Small intestine (tissue), 7 donors: ENCODE data around the gene CASQ2. TPM values are rescaled to one million over a fixed set of nuclear protein-coding genes. Genes with fewer than 3 reads are reported as not detected.

Source experiments
- DNase-seq, 2 donors: peaks; one replicate each; pipeline versions ENCODE4 v3.0.0 to v3.0.0-alpha.2; 2013
- FAIRE-seq: peaks from 2 replicates; lab custom pipeline; 2012; peaks lifted over from hg19 to GRCh38; lab: Jason Lieb, UNC
- H3K27ac ChIP-seq, 3 donors: one replicate each; pipeline ENCODE4 v1.5.1; 2013; ENCODE audit warnings: low read length in 2 of 3, mild to moderate bottlenecking in 2 of 3, control low read depth in 1 of 3, inconsistent platforms in 1 of 3, low read depth in 1 of 3, moderate library complexity in 1 of 3
- H3K27me3 ChIP-seq, 3 donors: one replicate each; pipeline ENCODE4 v1.6.1; 2013; ENCODE audit warnings: low read length in 3 of 3, inconsistent platforms in 1 of 3; ENCODE audit not compliant: control insufficient read depth in 3 of 3, insufficient read depth in 3 of 3
- H3K36me3 ChIP-seq, 3 donors: one replicate each; pipeline ENCODE4 v1.6.1; 2013; ENCODE audit warnings: low read length in 3 of 3, inconsistent platforms in 1 of 3, low read depth in 1 of 3, mild to moderate bottlenecking in 1 of 3, moderate library complexity in 1 of 3; ENCODE audit not compliant: control insufficient read depth in 3 of 3, insufficient read depth in 2 of 3
- H3K4me1 ChIP-seq, 3 donors: one replicate each; pipeline ENCODE4 v1.6.1; 2013; ENCODE audit warnings: low read length in 2 of 3, inconsistent platforms in 1 of 3, low read depth in 1 of 3, mild to moderate bottlenecking in 1 of 3, moderate library complexity in 1 of 3; ENCODE audit not compliant: control insufficient read depth in 3 of 3, insufficient read depth in 2 of 3
- H3K4me3 ChIP-seq, 3 donors: one replicate each; pipeline ENCODE4 v1.5.1; 2013; ENCODE audit warnings: low read length in 3 of 3, control low read depth in 1 of 3, inconsistent platforms in 1 of 3, low read depth in 1 of 3, mild to moderate bottlenecking in 1 of 3, moderate library complexity in 1 of 3
- H3K9me3 ChIP-seq, 2 donors: one replicate each; pipeline ENCODE4 v1.6.1; 2013; ENCODE audit warnings: low read depth in 1 of 2, low read length in 1 of 2; ENCODE audit not compliant: control insufficient read depth in 2 of 2, insufficient read depth in 1 of 2
- WGBS, 3 donors: extraction: QIAGEN DNeasy Blood & Tissue Kit; methylation state at CpG; one replicate each; pipeline ENCODE4 v1.1.7; 2013; 5-methylcytosine and 5-hydroxymethylcytosine counted together
- polyA plus RNA-seq, 4 donors: library from polyadenylated mRNA; stranded (reverse) in 3 of 4; unstranded in 1 of 4; fragments of 200-250 nt in 3 of 4; fragments of 120-200 nt in 1 of 4; gene quantifications; one replicate each; pipeline versions ENCODE4 v1.2.1 to v1.2.3, GENCODE V29; 2013
- donor health status: healthy with polysubstance abuse.
- donor health status: control.
- donor health status: control.
- donor health status: Bipolar disorder and iron deficiency.
- donor health status: healthy.

CASQ2 gene
- polyA plus RNA-seq, 4 donors = 0.22 to 5.9 (median 1.9) TPM

- H3K27ac ChIP-seq = no peak overlapping the region
- H3K9me3 ChIP-seq = no peaks in the 10 kb centered on the region
- 36 to 50% (median 36%) methylated on average over 8 of the region's 8 CpGs for WGBS, 3 donors
- H3K27me3 ChIP-seq = peaks cover 0 to 3% (median 0%) of the 10 kb centered on the region in 3 donors
- peak; percentile 31 to 54 for DNase-seq
- peaks cover 0 to 10% (median 0%) of the 10 kb centered on the region in 3 donors for H3K4me1 ChIP-seq
- no peaks in the 10 kb centered on the region for H3K36me3 ChIP-seq
- FAIRE-seq = no peak
- H3K4me3 ChIP-seq = no peak overlapping the region
Observed at GRCh38 chr1:115706587-115707425, 61.7 kb downstream of the CASQ2 start.

GRCh38 chr1:115705963-115706362, 62.6 kb downstream of the CASQ2 start:
- H3K27ac ChIP-seq = no peak overlapping the region
- no peaks in the 10 kb centered on the region for H3K36me3 ChIP-seq
- no peak for DNase-seq
- H3K4me3 ChIP-seq = no peak overlapping the region
- FAIRE-seq = no peak
- peaks cover 0 to 3% (median 0%) of the 10 kb centered on the region in 3 donors for H3K4me1 ChIP-seq
- peaks cover 0 to 3% (median 0%) of the 10 kb centered on the region in 3 donors for H3K27me3 ChIP-seq
- no peaks in the 10 kb centered on the region for H3K9me3 ChIP-seq
- WGBS, 3 donors = 84 to 94% (median 93%) methylated on average over 9 of the region's 9 CpGs

- no peak for DNase-seq
- no peaks in the 10 kb centered on the region for H3K27me3 ChIP-seq
- no peaks in the 10 kb centered on the region for H3K4me1 ChIP-seq
- H3K27ac ChIP-seq = no peak overlapping the region
- FAIRE-seq = no peak
- WGBS, 3 donors = 80 to 81% (median 81%) methylated on average over 12 of the region's 12 CpGs
- no peak overlapping the region for H3K4me3 ChIP-seq
- H3K9me3 ChIP-seq = no peaks in the 10 kb centered on the region
- no peaks in the 10 kb centered on the region for H3K36me3 ChIP-seq
Observed at GRCh38 chr1:115705085-115705951, 63.2 kb downstream of the CASQ2 start.

GRCh38 chr1:115702959-115703358, 65.6 kb downstream of the CASQ2 start:
- Histone ChIP-seq H3K36me3 (peaks cover 0 to 2% (median 0%) of the 10 kb centered on the region in 3 donors), H3K9me3 (no peaks in the 10 kb centered on the region), H3K4me1 (no peaks in the 10 kb centered on the region), H3K4me3 (no peak overlapping the region), H3K27me3 (no peaks in the 10 kb centered on the region), H3K27ac (no peak overlapping the region)
- no peak for FAIRE-seq
- WGBS, 3 donors = 45 to 56% (median 55%) methylated on average over 3 of the region's 3 CpGs
- DNase-seq = no peak

GRCh38 chr1:115701090-115701489, 67.4 kb downstream of the CASQ2 start:
- WGBS, 3 donors = 77 to 91% (median 86%) methylated on average over 3 of the region's 3 CpGs
- H3K27me3 ChIP-seq = no peaks in the 10 kb centered on the region
- peaks cover 0 to 2% (median 0%) of the 10 kb centered on the region in 3 donors for H3K36me3 ChIP-seq
- H3K9me3 ChIP-seq = no peaks in the 10 kb centered on the region
- FAIRE-seq (no peak), DNase-seq (no peak)
- no peaks in the 10 kb centered on the region for H3K4me1 ChIP-seq
- H3K4me3 ChIP-seq = no peak overlapping the region
- H3K27ac ChIP-seq = no peak overlapping the region

GRCh38 chr1:115697619-115698018, 70.9 kb downstream of the CASQ2 start:
- H3K9me3 ChIP-seq = no peaks in the 10 kb centered on the region
- no peak for DNase-seq
- no peaks in the 10 kb centered on the region for H3K27me3 ChIP-seq
- H3K4me3 ChIP-seq = no peak overlapping the region
- WGBS, 3 donors = 58 to 79% (median 64%) methylated on average over 1 of the region's 1 CpG
- H3K4me1 ChIP-seq = no peaks in the 10 kb centered on the region
- H3K36me3 ChIP-seq = peaks cover 0 to 2% (median under 1%) of the 10 kb centered on the region in 3 donors
- H3K27ac ChIP-seq = no peak overlapping the region
- no peak for FAIRE-seq

GRCh38 chr1:115694805-115695204, 73.7 kb downstream of the CASQ2 start:
- DNase-seq (no peak), FAIRE-seq (no peak)
- Histone ChIP-seq H3K4me3 (no peak overlapping the region), H3K27me3 (no peaks in the 10 kb centered on the region), H3K27ac (no peak overlapping the region), H3K4me1 (no peaks in the 10 kb centered on the region), H3K36me3 (peaks cover 0 to 21% (median 4%) of the 10 kb centered on the region in 3 donors), H3K9me3 (no peaks in the 10 kb centered on the region)
- WGBS, 3 donors = 88 to 94% (median 90%) methylated on average over 3 of the region's 3 CpGs

GRCh38 chr1:115692224-115692623, 76.3 kb downstream of the CASQ2 start:
- H3K36me3 ChIP-seq = peaks cover 0 to 21% (median 2%) of the 10 kb centered on the region in 3 donors
- FAIRE-seq (no peak), DNase-seq (no peak)
- no peaks in the 10 kb centered on the region for H3K4me1 ChIP-seq
- no peaks in the 10 kb centered on the region for H3K9me3 ChIP-seq
- H3K27me3 ChIP-seq = no peaks in the 10 kb centered on the region
- no peak overlapping the region for H3K27ac ChIP-seq
- WGBS, 3 donors = 92 to 97% (median 94%) methylated on average over 4 of the region's 4 CpGs
- no peak overlapping the region for H3K4me3 ChIP-seq
